ENCODE measurements around the gene HSD17B12.

GRCh38 chr11:43904742-43905535, 224.4 kb downstream of the HSD17B12 start:
- TF ChIP-seq, protein P1, sequence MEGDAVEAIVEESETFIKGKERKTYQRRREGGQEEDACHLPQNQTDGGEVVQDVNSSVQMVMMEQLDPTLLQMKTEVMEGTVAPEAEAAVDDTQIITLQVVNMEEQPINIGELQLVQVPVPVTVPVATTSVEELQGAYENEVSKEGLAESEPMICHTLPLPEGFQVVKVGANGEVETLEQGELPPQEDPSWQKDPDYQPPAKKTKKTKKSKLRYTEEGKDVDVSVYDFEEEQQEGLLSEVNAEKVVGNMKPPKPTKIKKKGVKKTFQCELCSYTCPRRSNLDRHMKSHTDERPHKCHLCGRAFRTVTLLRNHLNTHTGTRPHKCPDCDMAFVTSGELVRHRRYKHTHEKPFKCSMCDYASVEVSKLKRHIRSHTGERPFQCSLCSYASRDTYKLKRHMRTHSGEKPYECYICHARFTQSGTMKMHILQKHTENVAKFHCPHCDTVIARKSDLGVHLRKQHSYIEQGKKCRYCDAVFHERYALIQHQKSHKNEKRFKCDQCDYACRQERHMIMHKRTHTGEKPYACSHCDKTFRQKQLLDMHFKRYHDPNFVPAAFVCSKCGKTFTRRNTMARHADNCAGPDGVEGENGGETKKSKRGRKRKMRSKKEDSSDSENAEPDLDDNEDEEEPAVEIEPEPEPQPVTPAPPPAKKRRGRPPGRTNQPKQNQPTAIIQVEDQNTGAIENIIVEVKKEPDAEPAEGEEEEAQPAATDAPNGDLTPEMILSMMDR (IDR thresholded peaks at IDR 0.05; ENCODE audit: low read length) = no peak
- no peak for TF ChIP-seq EZH2 (IDR thresholded peaks at IDR 0.05; ENCODE audit: borderline replicate concordance, low read length)

Measured in OCI-LY1 (cell line).